GM12872 (cell line): ENCODE results near the gene PUDP.

Experiments
- CTCF ChIP-seq: IDR thresholded peaks from 3 replicates; pipeline ENCODE4 v1.5.1; 2011; ENCODE audit warnings: low read depth, mild to moderate bottlenecking, low read length, moderate library complexity; ENCODE audit not compliant: insufficient read depth

The PUDP gene

GRCh38 chrX:7059859-7060258, 88.1 kb downstream of the PUDP start:
- TF ChIP-seq CTCF: no peak

DNA sequence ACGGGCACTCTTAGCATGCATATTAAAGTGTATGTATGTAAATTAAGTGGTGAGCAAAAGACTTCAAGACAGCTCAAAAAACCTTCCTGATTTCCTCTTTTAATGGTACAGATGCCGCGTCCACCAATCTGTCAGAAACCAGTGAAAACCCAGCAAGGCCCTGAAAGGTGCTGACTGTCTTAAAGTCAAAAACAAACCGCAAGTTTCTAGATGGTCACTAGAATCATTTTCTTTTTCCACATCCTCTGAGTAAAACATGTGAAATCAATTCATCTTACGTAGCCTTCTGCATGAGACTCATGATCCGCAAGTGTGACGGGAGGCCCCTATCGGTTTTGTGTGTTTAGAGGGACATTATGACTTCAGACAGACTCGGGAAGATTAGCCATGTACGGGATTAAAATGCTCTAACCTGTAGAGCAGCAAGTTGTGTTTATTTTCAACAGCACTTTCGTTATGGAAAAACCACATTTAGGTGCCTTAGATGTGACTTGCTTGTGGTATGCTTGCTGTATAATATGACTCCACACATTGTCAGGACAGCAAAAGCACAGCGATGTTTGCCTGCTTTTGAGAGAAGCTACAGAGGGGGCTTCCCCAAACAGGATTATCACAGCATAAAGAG, 88.6 kb downstream of the PUDP start:
- TF ChIP-seq CTCF: no peak; the same call in 2 of the 3 replicates

DNA sequence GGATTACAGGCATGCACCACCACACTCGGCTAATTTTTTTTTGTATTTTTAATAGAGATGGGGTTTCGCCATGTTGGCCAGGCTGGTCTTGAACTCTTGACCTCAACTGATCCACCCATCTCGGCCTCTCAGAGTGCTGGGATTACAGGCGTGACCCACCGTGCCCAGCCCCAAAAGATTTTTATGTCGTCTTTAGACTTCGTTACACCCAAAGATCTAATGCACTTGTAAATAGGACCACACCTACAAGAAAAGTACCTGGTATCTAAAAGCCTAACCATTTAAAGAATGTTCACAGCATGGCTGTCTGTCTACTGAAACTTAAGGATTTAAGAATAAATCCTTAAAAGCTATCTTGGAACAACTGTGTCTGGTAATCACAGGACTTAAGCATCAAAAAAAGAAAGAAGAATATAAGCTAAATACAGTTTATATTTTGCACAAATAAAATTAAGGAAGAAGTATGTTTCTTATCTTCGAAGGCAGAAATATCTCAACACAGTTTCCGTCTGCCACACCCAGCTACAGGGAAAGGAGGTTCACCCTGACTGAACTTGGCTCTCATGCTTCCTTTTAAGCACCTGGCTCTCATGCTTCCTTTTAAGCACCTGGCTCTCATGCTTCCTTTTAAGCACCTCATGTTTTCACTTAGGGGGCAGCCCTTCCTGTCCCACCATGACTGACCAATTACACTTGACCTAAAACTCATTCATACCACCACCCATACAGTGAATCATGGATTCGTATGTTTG, 92.4 kb downstream of the PUDP start:
- no peak for TF ChIP-seq CTCF

- no peak for TF ChIP-seq CTCF
These were observed 93.4 kb downstream of the PUDP start for GRCh38 chrX:7054219-7055216.

DNA sequence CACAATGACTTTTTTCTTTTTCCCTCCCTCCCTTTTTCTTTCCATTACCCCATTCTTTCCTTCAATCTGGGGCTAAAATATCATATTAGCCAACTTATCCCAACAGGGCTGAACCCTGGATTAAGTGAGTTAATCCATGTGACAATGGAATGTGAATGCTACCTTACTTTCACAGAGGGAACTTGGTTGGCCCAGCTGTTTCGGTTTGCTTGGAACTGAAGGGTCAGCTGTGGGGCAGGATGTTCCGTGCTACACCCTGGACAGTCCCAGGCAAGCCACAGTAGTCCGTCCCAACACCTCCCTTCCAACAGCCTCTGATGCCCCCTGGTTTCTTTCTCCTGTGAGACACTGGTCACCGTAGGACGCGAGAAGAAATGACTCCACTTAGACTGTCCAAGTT, 95.4 kb downstream of the PUDP start:
- no peak for TF ChIP-seq CTCF

GRCh38 chrX:7050271-7050670, 97.7 kb downstream of the PUDP start:
- TF ChIP-seq CTCF: no peak

GRCh38 chrX:7047951-7048350, 100.0 kb downstream of the PUDP start:
- no peak for TF ChIP-seq CTCF
